ENCODE measurements around the gene RADIL. TPM values are rescaled to one million over a fixed set of nuclear protein-coding genes. Genes with fewer than 3 reads are reported as not detected.

RADIL gene
- polyA plus RNA-seq, 1 donor (not counting 4 experiments of a cell fraction or from before 2014, with no cell fraction given): not detected

DNA sequence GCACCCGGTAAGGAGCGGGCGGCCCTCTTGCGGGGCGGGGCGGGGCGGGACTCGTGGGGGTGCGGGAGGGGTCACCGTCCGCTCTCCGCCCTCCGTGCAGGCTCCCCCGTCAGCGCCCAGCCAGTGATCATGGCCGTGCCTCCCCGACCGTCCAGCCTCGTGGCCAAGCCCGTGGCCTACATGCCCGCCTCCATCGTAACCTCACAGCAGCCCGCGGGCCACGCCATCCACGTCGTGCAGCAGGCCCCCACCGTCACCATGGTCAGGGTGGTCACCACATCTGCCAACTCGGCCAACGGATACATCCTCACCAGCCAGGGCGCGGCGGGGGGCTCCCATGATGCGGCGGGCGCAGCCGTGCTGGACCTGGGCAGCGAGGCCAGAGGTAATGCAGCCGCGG lies 124.3 kb downstream of the RADIL start:
- H3K27me3 ChIP-seq (ENCODE audit: control insufficient read depth, extremely low read depth, insufficient read depth, low read length): no peaks in the 10 kb centered on the region
- FAIRE-seq: no peak

GRCh38 chr7:4758791-4759190 lies 124.7 kb downstream of the RADIL start:
- H3K27me3 ChIP-seq (ENCODE audit: control insufficient read depth, extremely low read depth, insufficient read depth, low read length): no peaks in the 10 kb centered on the region
- no peak overlapping the region for H2AFZ ChIP-seq (ENCODE audit: control insufficient read depth, low read length)
- DNase-seq (ENCODE audit: low read depth, low spot score): no peak
- peaks cover 3% of the 10 kb centered on the region for H3K79me2 ChIP-seq (ENCODE audit: control insufficient read depth, insufficient read depth, low read length)
- TF ChIP-seq CTCF (optimal IDR thresholded peaks at IDR 0.05 in 1 of 3, IDR thresholded peaks at IDR 0.05 in 1 of 3, conservative IDR thresholded peaks at IDR 0.05 in 1 of 3; ENCODE audit: extremely low read depth in 1 of 3, insufficient read depth in 2 of 3, low read length in 3 of 3) (no peak), EZH2 (IDR thresholded peaks at IDR 0.05; ENCODE audit: low read length) (no peak)
- no peak overlapping the region for H3K27ac ChIP-seq (ENCODE audit: control insufficient read depth, insufficient read depth, low read length)
- no peak overlapping the region for H3K4me2 ChIP-seq (ENCODE audit: control insufficient read depth, extremely low read depth, insufficient read depth, low read depth, low read length)
- H3K9ac ChIP-seq (ENCODE audit: control insufficient read depth, extremely low read depth, insufficient read depth, low read length): no peak overlapping the region
- FAIRE-seq: no peak
- no peaks in the 10 kb centered on the region for H3K9me1 ChIP-seq (ENCODE audit: control insufficient read depth, extremely low read depth, insufficient read depth, low read length)
- dilution Hi-C loops (cut with MboI; ENCODE audit: extremely low pct_ligation_motif_present, low sequenced_read_pairs): no loop called here
- no peaks in the 10 kb centered on the region for H3K9me3 ChIP-seq (ENCODE audit: control insufficient read depth, low read depth, low read length)
- H3K36me3 ChIP-seq (ENCODE audit: control insufficient read depth in 2 of 2, extremely low read depth in 1 of 2, insufficient read depth in 2 of 2, low read length in 2 of 2): peaks cover 24 to 34% of the 10 kb centered on the region in 2 experiments
- no peak overlapping the region for H3K4me3 ChIP-seq (ENCODE audit: control insufficient read depth in 2 of 3, extremely low read depth in 1 of 3, insufficient read depth in 2 of 3, low read depth in 1 of 3, low read length in 3 of 3)
- H4K20me1 ChIP-seq (ENCODE audit: control insufficient read depth, extremely low read depth, insufficient read depth, low read length): peaks cover 5% of the 10 kb centered on the region
- H3K4me1 ChIP-seq (ENCODE audit: control insufficient read depth, extremely low read depth, insufficient read depth, low read length): peaks cover 10% of the 10 kb centered on the region

More for the DNA sequence above, 124.3 kb downstream of the RADIL start:
- TF ChIP-seq CTCF (optimal IDR thresholded peaks at IDR 0.05 in 1 of 3, IDR thresholded peaks at IDR 0.05 in 1 of 3, conservative IDR thresholded peaks at IDR 0.05 in 1 of 3; ENCODE audit: extremely low read depth in 1 of 3, insufficient read depth in 2 of 3, low read length in 3 of 3) (no peak), EZH2 (IDR thresholded peaks at IDR 0.05; ENCODE audit: low read length) (no peak)
- Histone ChIP-seq H2AFZ (ENCODE audit: control insufficient read depth, low read length) (no peak overlapping the region), H3K27ac (ENCODE audit: control insufficient read depth, insufficient read depth, low read length) (no peak overlapping the region), H3K4me2 (ENCODE audit: control insufficient read depth, extremely low read depth, insufficient read depth, low read depth, low read length) (no peak overlapping the region), H3K9me3 (ENCODE audit: control insufficient read depth, low read depth, low read length) (no peaks in the 10 kb centered on the region), H3K9ac (ENCODE audit: control insufficient read depth, extremely low read depth, insufficient read depth, low read length) (no peak overlapping the region), H4K20me1 (ENCODE audit: control insufficient read depth, extremely low read depth, insufficient read depth, low read length) (peaks cover under 1% of the 10 kb centered on the region), H3K9me1 (ENCODE audit: control insufficient read depth, extremely low read depth, insufficient read depth, low read length) (no peaks in the 10 kb centered on the region), H3K4me1 (ENCODE audit: control insufficient read depth, extremely low read depth, insufficient read depth, low read length) (peaks cover 10% of the 10 kb centered on the region), H3K79me2 (ENCODE audit: control insufficient read depth, insufficient read depth, low read length) (peaks cover 6% of the 10 kb centered on the region), H3K4me3 (ENCODE audit: control insufficient read depth in 2 of 3, extremely low read depth in 1 of 3, insufficient read depth in 2 of 3, low read depth in 1 of 3, low read length in 3 of 3) (no peak overlapping the region), H3K36me3 (ENCODE audit: control insufficient read depth in 2 of 2, extremely low read depth in 1 of 2, insufficient read depth in 2 of 2, low read length in 2 of 2) (peaks cover 28 to 37% of the 10 kb centered on the region in 2 experiments)
- dilution Hi-C loops (cut with MboI; ENCODE audit: extremely low pct_ligation_motif_present, low sequenced_read_pairs): no loop called here
- DNase-seq (ENCODE audit: low read depth, low spot score): no peak

Data from keratinocyte (primary cell).